ENCODE results near the gene LDB2. TPM values are rescaled to one million over a fixed set of nuclear protein-coding genes. Genes with fewer than 3 reads are reported as not detected.

Gene LDB2
- total RNA-seq, 1 donor from 2014 or later: 4.9 TPM

- H3K9ac ChIP-seq (ENCODE audit: low read length): no peak overlapping the region
- Mint-ChIP-seq H3K4me3 (ENCODE audit: unreplicated experiment) (no peak overlapping the region), H3K27me3 (ENCODE audit: low read depth, unreplicated experiment) (peaks cover 3% of the 10 kb centered on the region), H3K4me1 (ENCODE audit: low read depth, unreplicated experiment) (no peaks in the 10 kb centered on the region), H3K36me3 (ENCODE audit: low read depth, unreplicated experiment) (no peaks in the 10 kb centered on the region), H3K9me3 (ENCODE audit: unreplicated experiment) (no peaks in the 10 kb centered on the region), H3K27ac (ENCODE audit: unreplicated experiment) (no peak overlapping the region)
- no peak for FAIRE-seq
- H3K79me2 ChIP-seq (ENCODE audit: insufficient read depth, low read length): no peaks in the 10 kb centered on the region
- H2AFZ ChIP-seq (ENCODE audit: low read depth, low read length): no peak overlapping the region
- H3K4me1 ChIP-seq (ENCODE audit: insufficient read depth, low read length): peaks cover 6% of the 10 kb centered on the region
- H3K27ac ChIP-seq (ENCODE audit: low read depth, low read length): no peak overlapping the region
- no peak for TF ChIP-seq CTCF (IDR thresholded peaks at IDR 0.05; ENCODE audit: insufficient read depth, low read depth, low read length)
- TF ChIP-seq EZH2 (IDR thresholded peaks at IDR 0.05; ENCODE audit: insufficient read depth, low read length): no peak
- H4K20me1 ChIP-seq (ENCODE audit: insufficient read depth, low read length): no peaks in the 10 kb centered on the region
- H3K9me3 ChIP-seq (ENCODE audit: insufficient read depth, low read depth, low read length): no peaks in the 10 kb centered on the region
- no peak overlapping the region for H3K4me3 ChIP-seq (ENCODE audit: insufficient read depth, low read depth, low read length)
- H3K27me3 ChIP-seq (ENCODE audit: insufficient read depth, low read length): no peaks in the 10 kb centered on the region
- H3K4me2 ChIP-seq (ENCODE audit: low read length): no peak overlapping the region
- no peak for DNase-seq (ENCODE audit: low read depth)
- H3K36me3 ChIP-seq (ENCODE audit: insufficient read depth, low read length): no peaks in the 10 kb centered on the region
Measured at GRCh38 chr4:16572631-16573030, 325.8 kb downstream of the LDB2 start.

- no peak for FAIRE-seq
- no peaks in the 10 kb centered on the region for H3K4me1 Mint-ChIP-seq (ENCODE audit: low read depth, unreplicated experiment)
Measured at GRCh38 chr4:16572161-16572560, 326.3 kb downstream of the LDB2 start.

More at GRCh38 chr4:16572161-16572560, 326.3 kb downstream of the LDB2 start:
- Mint-ChIP-seq H3K27ac (ENCODE audit: unreplicated experiment) (no peak overlapping the region), H3K9me3 (ENCODE audit: unreplicated experiment) (no peaks in the 10 kb centered on the region), H3K36me3 (ENCODE audit: low read depth, unreplicated experiment) (no peaks in the 10 kb centered on the region), H3K4me3 (ENCODE audit: unreplicated experiment) (no peak overlapping the region), H3K27me3 (ENCODE audit: low read depth, unreplicated experiment) (peaks cover 3% of the 10 kb centered on the region)
- peaks cover 6% of the 10 kb centered on the region for H3K4me1 ChIP-seq (ENCODE audit: insufficient read depth, low read length)
- TF ChIP-seq CTCF (IDR thresholded peaks at IDR 0.05; ENCODE audit: insufficient read depth, low read depth, low read length) (no peak), EZH2 (IDR thresholded peaks at IDR 0.05; ENCODE audit: insufficient read depth, low read length) (no peak)
- H2AFZ ChIP-seq (ENCODE audit: low read depth, low read length): no peak overlapping the region
- no peak overlapping the region for H3K9ac ChIP-seq (ENCODE audit: low read length)
- H3K27ac ChIP-seq (ENCODE audit: low read depth, low read length): no peak overlapping the region
- no peaks in the 10 kb centered on the region for H4K20me1 ChIP-seq (ENCODE audit: insufficient read depth, low read length)
- no peaks in the 10 kb centered on the region for H3K36me3 ChIP-seq (ENCODE audit: insufficient read depth, low read length)
- H3K27me3 ChIP-seq (ENCODE audit: insufficient read depth, low read length): no peaks in the 10 kb centered on the region
- no peak overlapping the region for H3K4me3 ChIP-seq (ENCODE audit: insufficient read depth, low read depth, low read length)
- H3K4me2 ChIP-seq (ENCODE audit: low read length): no peak overlapping the region
- no peaks in the 10 kb centered on the region for H3K79me2 ChIP-seq (ENCODE audit: insufficient read depth, low read length)
- DNase-seq (ENCODE audit: low read depth): no peak
- H3K9me3 ChIP-seq (ENCODE audit: insufficient read depth, low read depth, low read length): no peaks in the 10 kb centered on the region

All from astrocyte (in vitro differentiated cells and primary cell).